HG03442 (cell line): ENCODE results near the gene BIVM.
A peak's percentile ranks its signal among the peaks of the same experiment; 100 is the strongest.
"Not testable (repeated sequence)": the region's sequence is repeated elsewhere in the genome, so short reads cannot be mapped to it uniquely, and the experiment has no call there.

Experiments
- ATAC-seq: cut with Tn5 transposase; IDR thresholded peaks from one replicate; pipeline ENCODE4 v1.9.1; 2021; ENCODE audit warnings: mild to moderate bottlenecking, moderate library complexity; ENCODE audit not compliant: unreplicated experiment

BIVM gene, protein sequence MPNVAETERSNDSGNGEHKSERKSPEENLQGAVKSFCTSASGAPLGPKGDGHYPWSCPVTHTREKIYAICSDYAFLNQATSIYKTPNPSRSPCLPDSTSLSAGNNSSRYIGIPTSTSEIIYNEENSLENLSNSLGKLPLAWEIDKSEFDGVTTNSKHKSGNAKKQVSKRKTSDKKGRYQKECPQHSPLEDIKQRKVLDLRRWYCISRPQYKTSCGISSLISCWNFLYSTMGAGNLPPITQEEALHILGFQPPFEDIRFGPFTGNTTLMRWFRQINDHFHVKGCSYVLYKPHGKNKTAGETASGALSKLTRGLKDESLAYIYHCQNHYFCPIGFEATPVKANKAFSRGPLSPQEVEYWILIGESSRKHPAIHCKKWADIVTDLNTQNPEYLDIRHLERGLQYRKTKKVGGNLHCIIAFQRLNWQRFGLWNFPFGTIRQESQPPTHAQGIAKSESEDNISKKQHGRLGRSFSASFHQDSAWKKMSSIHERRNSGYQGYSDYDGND

DNA sequence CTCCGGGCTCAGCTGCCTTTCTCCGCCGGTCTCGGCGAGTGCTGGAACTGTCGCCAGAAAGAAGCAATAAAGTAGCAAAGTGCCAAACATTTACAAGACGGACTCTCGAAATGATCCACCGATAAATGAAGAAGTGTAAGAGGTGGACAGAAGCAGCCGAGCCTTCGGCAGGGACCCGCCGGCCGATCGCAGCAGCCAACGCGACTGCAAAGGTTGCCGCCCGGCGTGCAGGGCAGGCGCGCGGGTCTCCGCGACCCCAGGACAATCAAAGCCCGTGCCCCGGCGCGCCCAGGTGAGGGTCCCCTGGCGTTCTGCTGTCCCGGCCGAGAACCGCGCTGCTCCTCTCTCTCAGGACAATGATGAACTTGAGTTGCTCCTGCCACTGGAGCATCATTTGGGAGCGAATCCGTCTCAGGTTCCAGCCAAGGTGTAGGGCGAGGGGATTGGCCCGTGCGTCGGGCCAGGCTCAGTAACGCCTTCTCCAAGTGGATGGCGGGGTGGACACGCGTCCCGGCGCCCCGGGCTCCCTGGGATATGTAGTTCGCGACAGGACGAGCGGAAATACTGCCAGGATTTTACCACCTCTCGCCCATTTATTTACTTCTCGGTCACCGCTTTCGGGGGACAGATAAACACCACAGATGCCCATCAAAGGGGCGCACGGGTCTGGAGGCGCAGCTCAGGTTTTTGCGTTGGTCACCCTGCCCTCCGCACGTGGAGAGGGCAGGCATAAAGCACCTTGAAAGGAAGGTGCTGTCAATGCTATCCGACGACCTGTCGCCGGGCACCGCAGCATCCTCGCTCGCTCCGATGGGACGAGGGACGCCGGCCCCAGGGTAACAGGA lies at the start of gene BIVM, which contains the start of gene POGLUT2:
BIVM (plus strand) TSS at position 539 of the 845 bp plus-strand sequence. CDS start 8,149 bp downstream, outside the sequence.
POGLUT2 (minus strand) TSS at position 396 of the 845 bp plus-strand sequence; CDS start at position 90, 306 bp downstream.
- ATAC-seq = peak; percentile 81

GRCh38 chr13:102751886-102752285 lies 47.0 kb upstream of the BIVM start:
- no peak for ATAC-seq

DNA sequence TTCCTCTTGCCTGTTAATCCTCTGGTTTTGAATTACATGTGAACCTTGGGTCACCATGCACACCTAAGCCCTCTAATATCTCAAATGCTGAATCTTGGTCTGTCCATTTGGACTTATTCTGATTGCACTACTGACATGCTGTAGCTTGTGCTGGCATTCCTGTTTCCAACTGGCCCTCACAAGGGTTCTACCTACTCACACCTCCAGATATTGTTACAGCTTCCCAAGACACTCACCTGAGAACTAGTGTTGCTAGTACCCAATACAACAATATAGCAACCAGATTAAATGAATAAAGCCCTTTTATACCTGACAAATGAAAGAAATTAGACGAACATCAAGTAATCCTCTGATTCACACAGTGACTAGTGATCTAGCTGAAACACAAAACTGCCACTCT lies 41.9 kb upstream of the BIVM start:
- no peak for ATAC-seq

DNA sequence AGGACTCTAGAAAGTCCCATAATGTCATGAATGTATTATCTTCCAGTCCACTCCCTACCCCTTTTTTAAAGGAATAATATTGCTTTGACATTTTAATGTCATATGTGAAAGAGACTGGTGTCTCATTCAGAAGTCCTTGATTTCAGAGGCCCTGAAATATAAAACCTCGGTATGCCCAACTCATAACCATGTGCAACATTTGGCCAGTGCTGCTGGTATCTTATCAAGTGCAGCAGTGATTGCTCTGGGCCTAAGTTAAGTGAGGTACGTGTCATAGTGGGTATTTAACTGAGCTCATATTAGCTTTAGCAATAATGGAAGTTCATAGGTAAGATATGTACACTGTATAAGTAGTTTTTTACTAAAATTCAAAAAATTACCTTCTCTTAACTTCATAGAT lies 40.1 kb upstream of the BIVM start:
- ATAC-seq = no peak

- ATAC-seq = no peak
Measured at GRCh38 chr13:102761071-102761470, 37.8 kb upstream of the BIVM start.

GRCh38 chr13:102763741-102764140 lies 35.2 kb upstream of the BIVM start:
- no peak for ATAC-seq

DNA sequence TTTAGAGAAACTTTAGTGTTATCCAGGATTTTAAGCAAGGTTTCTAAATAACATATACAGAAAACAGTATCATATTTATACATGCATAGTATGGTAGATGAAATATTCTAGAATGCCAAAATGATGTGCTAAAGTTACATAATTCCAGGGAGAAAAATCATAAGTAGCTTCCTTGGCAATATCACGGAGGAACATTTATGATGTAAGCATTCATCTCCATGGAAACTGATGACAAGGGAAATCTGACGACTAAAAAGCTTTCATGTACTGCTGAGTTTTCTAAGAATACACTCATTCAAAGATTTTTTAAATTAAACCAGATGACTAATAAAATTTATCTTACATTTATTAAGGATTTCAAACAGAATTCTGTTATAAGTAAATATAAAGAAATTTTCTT lies 30.0 kb upstream of the BIVM start:
- no peak for ATAC-seq

DNA sequence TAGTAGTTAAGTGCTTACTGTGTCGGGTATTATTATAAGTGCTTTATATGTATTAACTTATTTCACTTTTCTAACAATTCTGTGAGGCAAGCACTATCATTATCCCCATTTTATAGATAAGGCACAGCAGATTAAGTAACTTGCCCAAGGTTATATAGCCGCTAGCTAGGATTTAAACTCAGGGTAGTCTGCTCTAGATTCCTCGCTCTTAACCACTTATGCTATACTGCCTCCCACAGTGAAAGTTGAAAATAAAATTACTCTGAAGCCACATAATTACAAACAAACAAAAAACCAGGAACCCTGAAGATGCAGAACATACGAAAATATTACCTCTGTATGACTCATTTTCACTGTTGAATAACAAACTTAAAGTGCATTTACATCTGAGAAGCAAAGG lies 29.2 kb upstream of the BIVM start:
- no peak for ATAC-seq

GRCh38 chr13:102770435-102770834 lies 28.5 kb upstream of the BIVM start:
- no peak for ATAC-seq

GRCh38 chr13:102771298-102772041 lies 27.4 kb upstream of the BIVM start:
- no peak for ATAC-seq

DNA sequence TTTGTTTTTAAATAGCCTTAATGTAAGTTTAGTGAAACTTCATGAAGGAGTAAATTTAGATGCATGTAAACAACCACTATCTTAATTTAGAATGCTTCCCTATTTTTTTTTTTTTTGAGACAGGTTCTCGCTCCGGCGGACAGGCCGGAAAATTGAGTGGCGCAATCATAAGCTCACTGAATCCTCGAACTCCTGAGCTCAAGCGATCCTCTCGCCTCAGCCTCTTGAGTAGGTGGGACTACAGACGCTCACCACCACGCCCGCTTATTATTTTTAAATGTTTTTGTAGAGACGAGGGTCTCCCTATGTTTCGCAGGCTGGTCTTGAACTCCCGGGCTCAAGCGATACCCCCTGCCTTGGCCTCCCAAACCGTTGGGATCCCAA lies 26.9 kb upstream of the BIVM start:
- no peak for ATAC-seq

GRCh38 chr13:102773441-102774213 lies 25.3 kb upstream of the BIVM start, which contains the start of gene TEX30:
Gene TEX30 (minus strand): TSS chr13:102773786. CDS start chr13:102770026, 3,760 bp downstream.
- ATAC-seq = peak; percentile 90

- ATAC-seq = no peak
Measured at GRCh38 chr13:102774214-102774568, 24.7 kb upstream of the BIVM start.

- ATAC-seq = no peak
Measured at GRCh38 chr13:102774591-102775520, 24.1 kb upstream of the BIVM start.

DNA sequence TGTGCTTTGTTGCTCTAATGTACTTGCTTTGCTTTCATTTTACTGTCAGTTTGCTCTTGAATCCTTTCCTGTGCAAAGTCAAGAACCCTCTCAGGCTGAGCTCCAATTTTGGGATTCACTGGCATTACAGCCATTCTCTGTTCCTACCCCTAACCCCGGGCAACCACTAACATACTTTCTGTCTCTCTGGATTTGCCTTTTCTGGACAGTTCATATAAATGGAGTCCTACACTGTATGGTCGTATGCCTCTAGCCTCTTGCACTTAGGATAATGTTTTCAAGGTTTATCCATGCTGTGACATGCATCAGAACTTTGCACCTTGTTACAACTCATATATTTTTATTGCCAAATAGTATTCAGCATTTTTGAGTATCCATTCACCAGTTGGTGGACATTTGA lies 22.6 kb upstream of the BIVM start:
- ATAC-seq = no peak

- no peak for ATAC-seq
Measured at GRCh38 chr13:102777736-102778135, 21.2 kb upstream of the BIVM start.

GRCh38 chr13:102779436-102780159 lies 19.3 kb upstream of the BIVM start:
- ATAC-seq = peak; percentile 65

GRCh38 chr13:102780656-102781055 lies 18.3 kb upstream of the BIVM start:
- not testable (repeated sequence) for ATAC-seq
